A673 (cell line): ENCODE data around the gene PPP2R5D.
"Not testable (repeated sequence)": the region's sequence is repeated elsewhere in the genome, so short reads cannot be mapped to it uniquely, and the experiment has no call there.

ENCODE experiments used
- CTCF ChIP-seq: fragments of 300-800, 200-600 bp; sonication (generic); conservative IDR thresholded peaks from 2 replicates; pipeline ENCODE4 v1.5.1; 2017; ENCODE audit warnings: low read depth, mild to moderate bottlenecking, antibody characterized with exemption, low read length, moderate library complexity, mixed read lengths
- EZH2 ChIP-seq: fragments of 200-600 bp; sonication (generic); IDR thresholded peaks from 2 replicates; pipeline ENCODE4 v1.6.1; 2017; ENCODE audit warnings: borderline replicate concordance, low read depth, mild to moderate bottlenecking, mixed read lengths, antibody characterized with exemption, low read length; ENCODE audit not compliant: poor library complexity, severe bottlenecking

- TF ChIP-seq EZH2, CTCF: not testable (repeated sequence)
These were observed 43.0 kb upstream of the PPP2R5D start for GRCh38 chr6:42941356-42941755.
